Neural cell (in vitro differentiated cells): Measurements from ENCODE around the gene PADI3. TPM values are rescaled to one million over a fixed set of nuclear protein-coding genes. Genes with fewer than 3 reads are reported as not detected.

ENCODE experiments used
- H2AFZ ChIP-seq: fragments of 200-600, 300-800 bp; sonication (generic), shearing (Covaris generic); 2 replicates; pipeline ENCODE4 v1.6.0; 2014; ENCODE audit warnings: low read depth, mild to moderate bottlenecking, antibody characterized with exemption, low read length, moderate library complexity
- H3F3A ChIP-seq: fragments of 200-600 bp; shearing (Covaris generic); 2 replicates; pipeline ENCODE4 v1.6.1; 2016; ENCODE audit warnings: mild to moderate bottlenecking, moderate library complexity, mixed read lengths, antibody characterized with exemption, low read length; ENCODE audit not compliant: insufficient read depth, poor library complexity, severe bottlenecking
- H3K27ac ChIP-seq: fragments of 200-600, 300-800 bp; sonication (generic), shearing (Covaris generic); 2 replicates; pipeline ENCODE4 v1.5.1; 2014; ENCODE audit warnings: mild to moderate bottlenecking, low read length, moderate library complexity
- H3K27me3 ChIP-seq: fragments of 300-800, 200-600 bp; sonication (generic), shearing (Covaris generic); 2 replicates; pipeline ENCODE4 v1.6.0; 2014; ENCODE audit warnings: mild to moderate bottlenecking, low read depth, low read length, moderate library complexity; ENCODE audit not compliant: insufficient read depth
- H3K36me3 ChIP-seq: fragments of 300-800, 200-600 bp; sonication (generic), shearing (Covaris generic); 2 replicates; pipeline ENCODE4 v1.5.1; 2014; ENCODE audit warnings: mild to moderate bottlenecking, antibody characterized with exemption, low read length, moderate library complexity; ENCODE audit not compliant: insufficient read depth
- H3K4me2 ChIP-seq: fragments of 300-800, 200-600 bp; sonication (generic), shearing (Covaris generic); 2 replicates; pipeline ENCODE4 v1.6.0; 2014; ENCODE audit warnings: mild to moderate bottlenecking, low read length
- H3K4me3 ChIP-seq: fragments of 300-800, 200-600 bp; sonication (generic), shearing (Covaris generic); 2 replicates; pipeline ENCODE4 v1.5.1; 2014; ENCODE audit warnings: mild to moderate bottlenecking, low read length, moderate library complexity
- H3K79me2 ChIP-seq: fragments of 200-600 bp; shearing (Covaris generic); replicated peaks from 2 replicates; pipeline ENCODE4 v1.6.0; 2014; ENCODE audit warnings: mild to moderate bottlenecking, low read length, moderate library complexity; ENCODE audit not compliant: insufficient read depth
- H3K9ac ChIP-seq: fragments of 300-800, 200-600 bp; sonication (generic), shearing (Covaris generic); 2 replicates; pipeline ENCODE4 v1.6.1; 2016; ENCODE audit warnings: mild to moderate bottlenecking, low read length, mixed read lengths
- H3K9me2 ChIP-seq: fragments of 200-600 bp; shearing (Covaris generic); 2 replicates; pipeline ENCODE4 v1.6.1; 2016; ENCODE audit warnings: mild to moderate bottlenecking, low read length, mixed read lengths; ENCODE audit not compliant: insufficient read depth
- H3K9me3 ChIP-seq: fragments of 200-600, 300-800 bp; sonication (generic), shearing (Covaris generic); 2 replicates; pipeline ENCODE4 v1.6.1; 2016; ENCODE audit warnings: mild to moderate bottlenecking, mixed run types, low read length, moderate library complexity, mixed read lengths
- H4K20me1 ChIP-seq: fragments of 200-600 bp; shearing (Covaris generic); 2 replicates; pipeline ENCODE4 v1.6.1; 2016; ENCODE audit warnings: mild to moderate bottlenecking, mixed run types; ENCODE audit not compliant: insufficient read depth
- CTCF ChIP-seq: fragments of 450-650 bp; IDR thresholded peaks from 2 replicates; pipeline ENCODE4 v1.5.1; 2014; ENCODE audit warnings: antibody characterized with exemption, mild to moderate bottlenecking, moderate library complexity; ENCODE audit not compliant: poor library complexity, severe bottlenecking
- EP300 ChIP-seq: fragments of 450-650 bp; conservative IDR thresholded peaks from 2 replicates; pipeline ENCODE4 v1.6.1; 2014; ENCODE audit warnings: antibody characterized with exemption, mild to moderate bottlenecking, moderate library complexity; ENCODE audit not compliant: poor library complexity, severe bottlenecking
- EZH2 ChIP-seq: fragments of 200-600, 300-800 bp; shearing (Covaris generic), sonication (generic); IDR thresholded peaks from 2 replicates; pipeline ENCODE4 v1.6.1; 2014; ENCODE audit warnings: antibody characterized with exemption, low read length, borderline replicate concordance, mild to moderate bottlenecking; ENCODE audit not compliant: insufficient read depth, poor library complexity, severe bottlenecking
- MXI1 ChIP-seq: fragments of 450-650 bp; conservative IDR thresholded peaks from 2 replicates; pipeline ENCODE4 v1.6.1; 2014; ENCODE audit warnings: antibody characterized with exemption, mild to moderate bottlenecking; ENCODE audit not compliant: poor library complexity, severe bottlenecking
- RAD21 ChIP-seq: fragments of 450-650 bp; conservative IDR thresholded peaks from 2 replicates; pipeline ENCODE4 v1.6.1; 2014; ENCODE audit warnings: antibody characterized with exemption, mild to moderate bottlenecking, moderate library complexity
- REST ChIP-seq: IDR thresholded peaks from 2 replicates; pipeline ENCODE4 v1.6.1; 2012; ENCODE audit warnings: borderline replicate concordance
- SMC3 ChIP-seq: fragments of 450-650 bp; conservative IDR thresholded peaks from 2 replicates; pipeline ENCODE4 v1.6.1; 2014; ENCODE audit warnings: antibody characterized with exemption, mild to moderate bottlenecking, moderate library complexity; ENCODE audit not compliant: poor library complexity
- TAF1 ChIP-seq: IDR thresholded peaks from 2 replicates; pipeline ENCODE4 v1.6.1; 2012; ENCODE audit warnings: low read depth
- polyA plus RNA-seq: library from polyadenylated mRNA; depleted of rRNA; stranded (reverse); fragments of >200 nt; gene quantifications from 2 replicates; pipeline ENCODE4 v1.2.3, GENCODE V29; 2014

Gene PADI3
- polyA plus RNA-seq, 1 donor from 2014 or later = not detected

- no peaks in the 10 kb centered on the region for H3K9me2 ChIP-seq
- H3K27me3 ChIP-seq = no peaks in the 10 kb centered on the region
- H3K9me3 ChIP-seq = no peaks in the 10 kb centered on the region
- no peaks in the 10 kb centered on the region for H3F3A ChIP-seq
- H3K27ac ChIP-seq = no peak overlapping the region
- no peaks in the 10 kb centered on the region for H3K36me3 ChIP-seq
- H3K79me2 ChIP-seq = no peaks in the 10 kb centered on the region
- no peak overlapping the region for H2AFZ ChIP-seq
- no peak overlapping the region for H3K4me3 ChIP-seq
- TF ChIP-seq CTCF (no peak), RAD21 (no peak), TAF1 (no peak), EP300 (no peak)
- no peak overlapping the region for H3K9ac ChIP-seq
- H3K4me2 ChIP-seq = no peak overlapping the region
- H4K20me1 ChIP-seq = no peaks in the 10 kb centered on the region
Measured at GRCh38 chr1:17213148-17213781, 35.6 kb upstream of the PADI3 start.

GRCh38 chr1:17213782-17214148, 35.1 kb upstream of the PADI3 start:
- H3K79me2 ChIP-seq = no peaks in the 10 kb centered on the region
- no peaks in the 10 kb centered on the region for H3K36me3 ChIP-seq
- no peak overlapping the region for H3K4me2 ChIP-seq
- TF ChIP-seq SMC3 (no peak), EP300 (no peak), RAD21 (no peak), EZH2 (no peak), MXI1 (no peak), CTCF (no peak), REST (no peak)
- H3K27me3 ChIP-seq = no peaks in the 10 kb centered on the region
- no peaks in the 10 kb centered on the region for H3F3A ChIP-seq
- no peaks in the 10 kb centered on the region for H3K9me3 ChIP-seq
- H3K9ac ChIP-seq = no peak overlapping the region
- no peak overlapping the region for H3K27ac ChIP-seq
- no peaks in the 10 kb centered on the region for H4K20me1 ChIP-seq
- H3K9me2 ChIP-seq = no peaks in the 10 kb centered on the region
- no peak overlapping the region for H3K4me3 ChIP-seq
- no peak overlapping the region for H2AFZ ChIP-seq
